Chondrocyte (in vitro differentiated cells): Measurements from ENCODE around the gene TYMS. TPM values are rescaled to one million over a fixed set of nuclear protein-coding genes. Genes with fewer than 3 reads are reported as not detected.

Experiments
- DNase-seq: peaks from one replicate; pipeline ENCODE4 v3.0.0; 2021; ENCODE audit warnings: mixed read lengths, low spot score
- H3K27ac Mint-ChIP-seq: one replicate; pipeline ENCODE4 v1.8.0; 2021; ENCODE audit warnings: mild to moderate bottlenecking, moderate library complexity, mixed read lengths; ENCODE audit not compliant: unreplicated experiment
- H3K27me3 Mint-ChIP-seq: 2 replicates; pipeline ENCODE4 v1.8.0; 2021; ENCODE audit warnings: low read depth, mixed read lengths
- H3K36me3 Mint-ChIP-seq: 2 replicates; pipeline ENCODE4 v1.8.0; 2021; ENCODE audit warnings: low read depth, mixed read lengths
- H3K4me1 Mint-ChIP-seq: 2 replicates; pipeline ENCODE4 v1.8.0; 2021; ENCODE audit warnings: low read depth, mild to moderate bottlenecking, mixed read lengths
- H3K4me3 Mint-ChIP-seq: one replicate; pipeline ENCODE4 v1.8.0; 2021; ENCODE audit warnings: mild to moderate bottlenecking, moderate library complexity, mixed read lengths; ENCODE audit not compliant: unreplicated experiment
- H3K9me3 Mint-ChIP-seq: 2 replicates; pipeline ENCODE4 v1.8.0; 2021; ENCODE audit warnings: low read depth, mixed read lengths
- total RNA-seq: library from RNA; stranded (reverse); gene quantifications from 3 replicates; pipeline ENCODE4 v1.2.1, GENCODE V29; 2021
- TF ChIP-seq, protein P1 (sequence below): fragments of 200-600 bp; sonication (generic); IDR thresholded peaks from 2 replicates; pipeline ENCODE4 v1.5.0; 2021; ENCODE audit warnings: antibody characterized with exemption, mild to moderate bottlenecking, moderate library complexity

TYMS gene
- total RNA-seq, 1 donor from 2014 or later, result 25.1 TPM

DNA sequence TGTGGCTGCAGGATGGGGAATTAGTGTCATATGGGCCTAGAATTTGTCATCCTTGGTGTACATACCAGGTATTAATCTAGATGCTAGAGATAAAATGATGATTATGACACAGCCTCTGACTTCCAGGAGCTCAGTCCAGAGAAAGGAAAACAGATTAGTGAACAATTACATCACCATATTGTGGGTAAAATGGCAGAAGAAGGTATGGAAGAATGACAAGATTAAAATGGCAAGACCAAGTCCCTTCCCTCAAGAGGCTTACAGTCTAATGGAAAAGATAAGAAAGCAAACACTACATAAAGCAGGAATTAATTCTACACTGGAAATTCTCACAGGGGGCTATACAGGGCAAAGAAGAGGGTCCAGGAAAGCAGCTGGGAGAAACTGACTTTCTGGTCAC, 25.9 kb upstream of the TYMS start:
- Mint-ChIP-seq H3K27ac (no peak overlapping the region), H3K27me3 (no peaks in the 10 kb centered on the region), H3K9me3 (no peaks in the 10 kb centered on the region), H3K36me3 (no peaks in the 10 kb centered on the region), H3K4me1 (peaks cover 3% of the 10 kb centered on the region), H3K4me3 (no peak overlapping the region)
- TF ChIP-seq, protein P1, sequence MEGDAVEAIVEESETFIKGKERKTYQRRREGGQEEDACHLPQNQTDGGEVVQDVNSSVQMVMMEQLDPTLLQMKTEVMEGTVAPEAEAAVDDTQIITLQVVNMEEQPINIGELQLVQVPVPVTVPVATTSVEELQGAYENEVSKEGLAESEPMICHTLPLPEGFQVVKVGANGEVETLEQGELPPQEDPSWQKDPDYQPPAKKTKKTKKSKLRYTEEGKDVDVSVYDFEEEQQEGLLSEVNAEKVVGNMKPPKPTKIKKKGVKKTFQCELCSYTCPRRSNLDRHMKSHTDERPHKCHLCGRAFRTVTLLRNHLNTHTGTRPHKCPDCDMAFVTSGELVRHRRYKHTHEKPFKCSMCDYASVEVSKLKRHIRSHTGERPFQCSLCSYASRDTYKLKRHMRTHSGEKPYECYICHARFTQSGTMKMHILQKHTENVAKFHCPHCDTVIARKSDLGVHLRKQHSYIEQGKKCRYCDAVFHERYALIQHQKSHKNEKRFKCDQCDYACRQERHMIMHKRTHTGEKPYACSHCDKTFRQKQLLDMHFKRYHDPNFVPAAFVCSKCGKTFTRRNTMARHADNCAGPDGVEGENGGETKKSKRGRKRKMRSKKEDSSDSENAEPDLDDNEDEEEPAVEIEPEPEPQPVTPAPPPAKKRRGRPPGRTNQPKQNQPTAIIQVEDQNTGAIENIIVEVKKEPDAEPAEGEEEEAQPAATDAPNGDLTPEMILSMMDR, result no peak
- DNase-seq, result no peak

DNA sequence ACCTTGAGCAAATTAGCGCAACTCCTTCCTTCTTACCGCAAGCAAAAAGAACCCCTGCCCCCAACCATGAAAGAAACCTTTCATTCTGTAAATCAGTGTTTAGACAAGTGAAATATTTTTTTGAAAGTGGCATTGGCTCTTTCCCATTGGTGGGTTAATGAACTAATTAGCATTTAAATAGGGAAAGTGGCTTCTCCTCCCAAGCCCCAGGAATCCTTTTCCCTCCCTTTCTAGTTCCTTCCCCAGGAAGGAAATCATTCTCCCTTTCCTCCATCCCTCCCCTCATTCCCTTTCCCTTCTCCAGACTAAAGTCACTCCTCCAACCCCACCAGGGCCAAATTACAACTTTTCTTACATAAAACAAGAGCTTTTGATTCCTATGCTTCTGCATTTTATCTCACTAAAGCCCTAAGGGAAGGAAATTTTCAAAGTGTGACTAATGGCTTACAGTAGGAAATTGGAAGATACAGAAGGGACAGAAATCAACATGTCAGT, 22.9 kb upstream of the TYMS start:
- H3K9me3 Mint-ChIP-seq, result no peaks in the 10 kb centered on the region
- no peak overlapping the region for H3K4me3 Mint-ChIP-seq
- TF ChIP-seq, protein P1, result no peak
- no peak overlapping the region for H3K27ac Mint-ChIP-seq
- H3K4me1 Mint-ChIP-seq, result peaks cover 3% of the 10 kb centered on the region
- no peaks in the 10 kb centered on the region for H3K36me3 Mint-ChIP-seq
- H3K27me3 Mint-ChIP-seq, result no peaks in the 10 kb centered on the region
- no peak for DNase-seq

DNA sequence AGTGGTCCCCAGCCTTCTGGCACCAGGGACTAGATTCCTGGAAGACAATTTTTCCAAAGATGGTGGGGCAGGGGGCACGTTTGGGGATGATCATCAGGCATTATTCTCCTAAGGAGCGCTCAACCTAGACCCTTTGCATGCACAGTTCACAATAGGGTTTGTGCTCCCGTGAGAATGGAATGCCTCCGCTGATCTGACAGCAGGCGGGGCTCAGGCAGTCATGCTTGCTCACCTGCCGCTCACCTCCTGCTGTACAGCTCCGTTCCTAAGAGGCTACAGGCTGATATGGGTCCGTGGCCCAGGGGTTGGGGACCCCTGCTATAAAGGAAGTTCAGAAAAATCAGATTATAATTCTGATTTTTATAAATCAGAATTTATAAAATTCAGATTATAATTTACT, 22.3 kb upstream of the TYMS start:
- Mint-ChIP-seq H3K9me3 (no peaks in the 10 kb centered on the region), H3K4me3 (no peak overlapping the region), H3K4me1 (peaks cover 3% of the 10 kb centered on the region), H3K27me3 (no peaks in the 10 kb centered on the region), H3K36me3 (no peaks in the 10 kb centered on the region), H3K27ac (no peak overlapping the region)
- no peak for DNase-seq
- TF ChIP-seq, protein P1, result no peak

DNA sequence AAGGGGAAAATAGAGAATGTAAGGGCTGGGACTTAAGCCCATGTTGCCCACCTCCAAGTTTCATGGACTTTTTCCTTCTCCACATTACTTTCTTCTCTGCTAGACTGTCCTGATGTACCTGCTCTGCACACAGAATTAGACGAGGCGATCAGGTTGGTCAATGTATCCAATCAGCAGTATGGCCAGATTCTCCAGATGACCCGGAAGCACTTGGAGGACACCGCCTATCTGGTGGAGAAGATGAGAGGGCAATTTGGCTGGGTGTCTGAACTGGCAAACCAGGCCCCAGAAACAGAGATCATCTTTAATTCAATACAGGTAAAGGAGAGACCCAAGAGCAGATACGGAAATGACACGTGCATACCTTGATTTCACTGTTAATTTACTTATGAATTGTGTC, 16.2 kb upstream of the TYMS start:
- H3K4me1 Mint-ChIP-seq, result no peaks in the 10 kb centered on the region
- TF ChIP-seq, protein P1, result no peak
- no peak overlapping the region for H3K4me3 Mint-ChIP-seq
- DNase-seq, result no peak
- H3K36me3 Mint-ChIP-seq, result no peaks in the 10 kb centered on the region
- H3K9me3 Mint-ChIP-seq, result no peaks in the 10 kb centered on the region
- H3K27ac Mint-ChIP-seq, result no peak overlapping the region
- H3K27me3 Mint-ChIP-seq, result peaks cover 3% of the 10 kb centered on the region

DNA sequence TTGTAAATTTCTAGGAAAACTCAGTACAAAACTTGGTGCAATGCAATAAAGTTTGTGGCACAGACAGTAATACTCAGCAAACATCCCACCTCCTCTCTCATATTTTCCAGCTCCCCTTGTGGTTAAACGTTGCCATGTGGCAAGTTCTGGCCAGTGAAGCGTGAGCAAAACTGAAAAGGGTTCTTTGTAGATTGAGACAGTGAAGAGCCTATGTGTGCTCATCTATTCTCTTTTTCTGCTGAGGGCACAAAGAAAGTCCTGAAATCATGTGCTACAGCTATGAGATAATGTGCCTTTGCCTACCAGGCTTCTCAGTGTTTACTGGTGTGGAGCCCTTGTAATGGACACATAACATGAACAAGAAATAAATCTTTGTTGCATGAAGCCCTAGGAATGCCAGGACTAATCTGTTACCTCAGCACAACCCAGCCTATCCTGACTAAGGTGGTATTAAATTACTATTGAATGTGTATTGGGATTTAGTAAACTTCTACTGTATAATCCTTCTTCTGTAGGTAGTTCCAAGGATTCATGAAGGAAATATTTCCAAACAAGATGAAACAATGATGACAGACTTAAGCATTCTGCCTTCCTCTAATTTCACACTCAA, 13.0 kb upstream of the TYMS start:
- Mint-ChIP-seq H3K4me1 (no peaks in the 10 kb centered on the region), H3K9me3 (no peaks in the 10 kb centered on the region), H3K36me3 (no peaks in the 10 kb centered on the region), H3K27me3 (peaks cover 3% of the 10 kb centered on the region), H3K27ac (no peak overlapping the region), H3K4me3 (no peak overlapping the region)
- no peak for DNase-seq
- TF ChIP-seq, protein P1, result no peak
